ENCODE data around the gene TMEM192. TPM values are rescaled to one million over a fixed set of nuclear protein-coding genes. Genes with fewer than 3 reads are reported as not detected.

Gene TMEM192
- total RNA-seq, 2 donors from 2014 or later, result 13.1 to 15.1 TPM

DNA sequence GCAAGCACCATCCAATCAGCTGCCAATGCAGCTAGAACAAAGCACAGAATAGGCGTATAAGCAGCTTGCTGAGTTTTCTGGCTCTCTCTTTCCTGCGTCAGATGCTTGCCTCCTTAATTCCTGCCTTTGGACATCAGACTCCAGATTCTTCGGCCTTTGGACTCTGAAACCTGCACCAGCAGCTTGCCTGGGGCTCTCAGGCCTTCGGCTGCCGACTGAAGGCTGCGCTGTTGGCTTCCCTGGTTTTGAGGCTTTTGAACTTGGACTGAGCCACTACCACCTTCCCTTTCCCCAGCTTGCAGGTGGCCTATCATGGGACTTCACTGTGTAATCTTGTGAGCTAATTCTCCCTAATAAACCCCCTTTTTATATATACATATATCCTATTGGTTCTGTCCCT is 6.1 kb downstream of the TMEM192 start:
- Histone ChIP-seq H3K27ac (ENCODE audit: low read depth, low read length) (no peak overlapping the region), H3K9ac (ENCODE audit: extremely low read depth, low read length, poor library complexity, severe bottlenecking) (no peak overlapping the region), H3K27me3 (ENCODE audit: control insufficient read depth, insufficient read depth, low read length, poor library complexity, severe bottlenecking) (no peaks in the 10 kb centered on the region), H3K36me3 (ENCODE audit: control insufficient read depth, insufficient read depth, low read length) (peaks cover 13% of the 10 kb centered on the region), H3K4me1 (ENCODE audit: control insufficient read depth, insufficient read depth, low read length) (peaks cover 4% of the 10 kb centered on the region), H3K4me3 (ENCODE audit: low read length) (no peak overlapping the region), H3K9me3 (ENCODE audit: control insufficient read depth, low read length) (no peaks in the 10 kb centered on the region)
- peak overlapping the region; percentile 19 for H3K27ac Mint-ChIP-seq
- H3K36me3 Mint-ChIP-seq (ENCODE audit: low read depth), result peaks cover 8% of the 10 kb centered on the region
- H3K4me3 Mint-ChIP-seq, result no peak overlapping the region
- no peaks in the 10 kb centered on the region for H3K27me3 Mint-ChIP-seq (ENCODE audit: insufficient read depth)
- TF ChIP-seq, protein P1, sequence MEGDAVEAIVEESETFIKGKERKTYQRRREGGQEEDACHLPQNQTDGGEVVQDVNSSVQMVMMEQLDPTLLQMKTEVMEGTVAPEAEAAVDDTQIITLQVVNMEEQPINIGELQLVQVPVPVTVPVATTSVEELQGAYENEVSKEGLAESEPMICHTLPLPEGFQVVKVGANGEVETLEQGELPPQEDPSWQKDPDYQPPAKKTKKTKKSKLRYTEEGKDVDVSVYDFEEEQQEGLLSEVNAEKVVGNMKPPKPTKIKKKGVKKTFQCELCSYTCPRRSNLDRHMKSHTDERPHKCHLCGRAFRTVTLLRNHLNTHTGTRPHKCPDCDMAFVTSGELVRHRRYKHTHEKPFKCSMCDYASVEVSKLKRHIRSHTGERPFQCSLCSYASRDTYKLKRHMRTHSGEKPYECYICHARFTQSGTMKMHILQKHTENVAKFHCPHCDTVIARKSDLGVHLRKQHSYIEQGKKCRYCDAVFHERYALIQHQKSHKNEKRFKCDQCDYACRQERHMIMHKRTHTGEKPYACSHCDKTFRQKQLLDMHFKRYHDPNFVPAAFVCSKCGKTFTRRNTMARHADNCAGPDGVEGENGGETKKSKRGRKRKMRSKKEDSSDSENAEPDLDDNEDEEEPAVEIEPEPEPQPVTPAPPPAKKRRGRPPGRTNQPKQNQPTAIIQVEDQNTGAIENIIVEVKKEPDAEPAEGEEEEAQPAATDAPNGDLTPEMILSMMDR (conservative IDR thresholded peaks at IDR 0.05), result no peak
- H3K4me1 Mint-ChIP-seq, result peaks cover 6% of the 10 kb centered on the region
- 83 to 89% methylated on average over 4 to 6 of the region's 6 CpGs for WGBS, 2 experiments (ENCODE audit: insufficient coverage in 1 of 2, insufficient read length in 1 of 2)
- DNase-seq, result no peak
- no peaks in the 10 kb centered on the region for H3K9me3 Mint-ChIP-seq

DNA sequence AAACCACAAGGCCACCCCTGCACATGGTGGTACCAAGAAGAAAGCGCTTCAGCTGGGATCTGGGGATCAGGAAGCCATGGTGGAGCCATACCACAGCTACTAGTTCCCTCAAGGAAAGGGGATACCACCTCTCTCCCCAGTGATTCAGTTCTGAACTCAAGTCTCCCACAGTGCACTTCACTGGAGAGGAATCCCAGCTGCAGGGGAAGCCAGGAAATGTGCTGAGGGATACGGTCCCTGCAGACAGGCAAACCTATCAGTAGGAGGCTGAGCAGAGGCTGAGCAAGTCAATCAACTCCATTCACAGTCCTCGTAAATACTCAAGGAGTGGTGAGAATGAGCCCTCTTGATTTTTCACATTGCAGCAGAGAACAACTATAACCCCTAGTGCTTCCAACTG is 11.0 kb downstream of the TMEM192 start:
- Histone ChIP-seq H3K36me3 (ENCODE audit: control insufficient read depth, insufficient read depth, low read length) (peaks cover 25% of the 10 kb centered on the region), H3K27me3 (ENCODE audit: control insufficient read depth, insufficient read depth, low read length, poor library complexity, severe bottlenecking) (no peaks in the 10 kb centered on the region), H3K4me1 (ENCODE audit: control insufficient read depth, insufficient read depth, low read length) (peaks cover 3% of the 10 kb centered on the region), H3K9me3 (ENCODE audit: control insufficient read depth, low read length) (no peaks in the 10 kb centered on the region), H3K27ac (ENCODE audit: low read depth, low read length) (no peak overlapping the region), H3K4me3 (ENCODE audit: low read length) (no peak overlapping the region), H3K9ac (ENCODE audit: extremely low read depth, low read length, poor library complexity, severe bottlenecking) (no peak overlapping the region)
- whole genome bisulfite sequencing, 2 experiments (ENCODE audit: insufficient coverage in 1 of 2, insufficient read length in 1 of 2), result 85 to 93% methylated on average over 3 of the region's 3 CpGs
- Mint-ChIP-seq H3K27me3 (ENCODE audit: insufficient read depth) (no peaks in the 10 kb centered on the region), H3K36me3 (ENCODE audit: low read depth) (peaks cover 32% of the 10 kb centered on the region), H3K27ac (no peak overlapping the region), H3K4me1 (peaks cover 4% of the 10 kb centered on the region), H3K4me3 (no peak overlapping the region), H3K9me3 (no peaks in the 10 kb centered on the region)
- TF ChIP-seq, protein P1 (conservative IDR thresholded peaks at IDR 0.05), result no peak
- no peak for DNase-seq

DNA sequence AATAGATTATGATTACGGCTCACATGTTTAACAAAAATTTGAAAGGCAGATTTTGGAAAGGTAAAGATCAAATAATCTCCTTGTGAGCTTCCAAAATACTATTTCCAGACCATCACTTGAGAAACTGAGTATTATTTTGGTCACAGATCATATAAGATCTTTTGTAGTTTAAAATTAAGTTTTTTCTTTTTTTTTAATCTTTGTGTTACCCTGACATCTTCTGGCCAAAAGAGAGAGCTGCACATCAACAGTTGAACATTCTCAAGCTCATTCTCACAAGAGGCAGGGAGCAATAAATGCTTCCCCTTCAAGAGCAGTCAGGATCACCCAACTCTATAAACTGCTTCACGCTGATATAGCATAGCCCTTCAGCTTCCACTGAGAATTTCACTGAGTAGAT is 15.9 kb downstream of the TMEM192 start:
- Histone ChIP-seq H3K4me1 (ENCODE audit: control insufficient read depth, insufficient read depth, low read length) (no peaks in the 10 kb centered on the region), H3K9ac (ENCODE audit: extremely low read depth, low read length, poor library complexity, severe bottlenecking) (no peak overlapping the region), H3K9me3 (ENCODE audit: control insufficient read depth, low read length) (no peaks in the 10 kb centered on the region), H3K4me3 (ENCODE audit: low read length) (no peak overlapping the region), H3K27me3 (ENCODE audit: control insufficient read depth, insufficient read depth, low read length, poor library complexity, severe bottlenecking) (no peaks in the 10 kb centered on the region), H3K27ac (ENCODE audit: low read depth, low read length) (no peak overlapping the region), H3K36me3 (ENCODE audit: control insufficient read depth, insufficient read depth, low read length) (peaks cover 15% of the 10 kb centered on the region)
- no peaks in the 10 kb centered on the region for H3K4me1 Mint-ChIP-seq
- DNase-seq, result no peak
- TF ChIP-seq, protein P1 (conservative IDR thresholded peaks at IDR 0.05), result peak; percentile 87
- no peaks in the 10 kb centered on the region for H3K9me3 Mint-ChIP-seq
- 63 to 84% methylated on average over 1 to 2 of the region's 2 CpGs for WGBS, 2 experiments (ENCODE audit: insufficient coverage in 1 of 2, insufficient read length in 1 of 2)
- peaks cover 36% of the 10 kb centered on the region for H3K36me3 Mint-ChIP-seq (ENCODE audit: low read depth)
- H3K27ac Mint-ChIP-seq, result no peak overlapping the region
- no peak overlapping the region for H3K4me3 Mint-ChIP-seq
- no peaks in the 10 kb centered on the region for H3K27me3 Mint-ChIP-seq (ENCODE audit: insufficient read depth)

Data from endodermal cell (in vitro differentiated cells).